Activated CD4-positive, alpha-beta T cell treated with anti-CD3 and anti-CD28 coated beads for 36 hours (primary cell): ENCODE measurements around the gene MRPL24. TPM values are rescaled to one million over a fixed set of nuclear protein-coding genes. Genes with fewer than 3 reads are reported as not detected.

Experiments
- ATAC-seq: fragments of 200-7000 bp; cut with Tn5 transposase; one replicate; pipeline ENCODE4 v1.10.0; 2021; ENCODE audit warnings: mild to moderate bottlenecking, moderate library complexity
- CTCF ChIA-PET: fragments of 350-600 bp; sonication (Branson Sonifier 250); formaldehyde crosslinking; loops from one replicate; lab custom pipeline; 2021; ENCODE audit warnings: antibody characterized with exemption; lab: Charles Lee
- POLR2A ChIA-PET: fragments of 350-600 bp; sonication (Branson Sonifier 250); formaldehyde crosslinking; loops from one replicate; lab custom pipeline; 2021; ENCODE audit warnings: antibody characterized with exemption, inconsistent platforms; lab: Charles Lee
- DNase-seq: peaks from one replicate; pipeline ENCODE4 v3.0.0-alpha.2; 2020
- H3K27ac Mint-ChIP-seq: one replicate; pipeline ENCODE4 v1.8.0; 2021; ENCODE audit warnings: mixed read lengths
- H3K27me3 Mint-ChIP-seq: one replicate; pipeline ENCODE4 v1.8.0; 2021; ENCODE audit warnings: mixed read lengths
- H3K36me3 Mint-ChIP-seq: one replicate; pipeline ENCODE4 v1.8.0; 2021; ENCODE audit warnings: low read depth, mixed read lengths
- H3K4me1 Mint-ChIP-seq: one replicate; pipeline ENCODE4 v1.8.0; 2021; ENCODE audit warnings: mixed read lengths
- H3K4me3 Mint-ChIP-seq: one replicate; pipeline ENCODE4 v1.8.0; 2021; ENCODE audit warnings: mild to moderate bottlenecking, moderate library complexity, mixed read lengths
- H3K9me3 Mint-ChIP-seq: one replicate; pipeline ENCODE4 v1.8.0; 2021; ENCODE audit warnings: low read depth, mixed read lengths
- intact Hi-C, 2 experiments: fragments of 100-400 bp; cut with DNase I in 1 of 2; cut with micrococcal nuclease in 1 of 2; formaldehyde crosslinking; loops; one replicate each; pipeline versions ENCODE4 v1.14.2 to v1.15.1; 2022 to 2024; cut with DNase I, micrococcal nuclease
- total RNA-seq, 2 experiments: library from RNA; stranded (reverse); gene quantifications; one replicate each; pipeline ENCODE4 v1.2.3, GENCODE V29; 2021

MRPL24 gene
- 10 to 100 TPM; 81.9 to 89.7 TPM for total RNA-seq

DNA sequence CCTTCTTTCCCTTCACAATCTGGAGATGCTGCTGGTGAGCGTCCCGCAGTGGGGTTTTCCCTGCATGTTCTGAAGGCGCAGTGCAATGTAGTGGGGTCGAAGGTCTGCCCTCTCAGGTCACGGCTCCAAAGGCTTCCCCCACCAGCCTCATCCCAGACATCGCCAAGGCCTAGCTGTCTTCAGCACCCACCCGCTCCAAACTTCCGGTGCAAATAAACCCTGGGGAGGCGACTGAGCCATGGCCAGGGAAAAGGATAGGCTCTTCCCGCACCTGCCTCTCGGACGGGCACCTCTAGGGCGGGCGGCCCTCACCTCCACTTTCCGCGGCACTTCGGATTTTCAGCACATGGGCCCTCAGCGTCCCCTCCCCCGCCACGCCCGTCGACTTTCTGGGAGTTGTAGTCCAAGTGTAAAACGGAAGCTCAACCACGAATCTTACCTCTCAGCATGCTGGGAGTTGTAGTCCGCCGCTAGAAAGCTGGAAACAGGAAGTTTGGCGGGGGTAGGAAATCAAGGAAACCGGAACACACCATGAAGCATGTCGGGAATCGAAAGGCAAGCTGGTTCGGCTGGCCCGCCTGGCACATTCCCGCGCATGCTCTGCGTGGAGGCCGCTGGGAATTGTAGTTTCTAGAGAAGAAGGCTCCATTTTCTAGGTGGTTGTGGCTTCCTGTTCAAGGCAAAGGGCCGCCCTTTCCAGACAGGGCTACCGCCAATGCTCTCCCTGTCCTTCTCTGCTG is at the start of gene MRPL24:
Gene MRPL24 (minus strand): TSS at position 348 of the 740 bp plus-strand sequence. CDS start 2,384 bp downstream, outside the sequence.
- Mint-ChIP-seq H3K36me3 (peaks cover 71% of the 10 kb centered on the region), H3K9me3 (no peaks in the 10 kb centered on the region), H3K4me3 (peak within 1 kb of the TSS; percentile 98), H3K27ac (peak within 1 kb of the TSS; percentile 94), H3K4me1 (peaks cover 48% of the 10 kb centered on the region), H3K27me3 (no peaks in the 10 kb centered on the region)
- ChIA-PET POLR2A (interaction anchor here (0.8 to 2.5 kb wide), 8 partner anchors 10 to 147 kb away, joined by 3 to 55 read pairs (median 10); partner anchors contain the start of genes HDGF, ISG20L2, METTL25B and PRCC), CTCF (interaction anchor here (0.7 to 4.7 kb wide), 10 partner anchors 11 to 150 kb away, joined by 3 to 73 read pairs (median 5); partner anchors contain the start of genes HDGF, ISG20L2, METTL25B and PRCC)
- ATAC-seq = peak; percentile 86
- DNase-seq = peak; percentile 98
- intact Hi-C loops = loop anchor here (1.0 to 10.0 kb wide), 9 partner anchors 10 to 886 kb away; partner anchors contain the start of genes HDGF (in 2 of the 2), ISG20L2 (in 2 of the 2), METTL25B (in 2 of the 2) and PRCC (in 2 of the 2)

GRCh38 chr1:156789621-156790318 is 48.9 kb upstream of the MRPL24 start:
- no peaks in the 10 kb centered on the region for H3K27me3 Mint-ChIP-seq
- H3K4me1 Mint-ChIP-seq = peaks cover 5% of the 10 kb centered on the region
- intact Hi-C loops = no loop called here
- ATAC-seq (no peak), DNase-seq (no peak)
- no peak overlapping the region for H3K4me3 Mint-ChIP-seq
- ChIA-PET POLR2A (no interaction called here), CTCF (interaction anchor here (0.9 to 2.0 kb wide), 5 partner anchors 9 to 133 kb away, joined by 3 to 8 read pairs (median 3); no protein-coding TSS in a partner anchor)
- H3K9me3 Mint-ChIP-seq = no peaks in the 10 kb centered on the region
- peak overlapping the region; percentile 11 for H3K27ac Mint-ChIP-seq
- peaks cover 52% of the 10 kb centered on the region for H3K36me3 Mint-ChIP-seq

GRCh38 chr1:156788136-156788535 is 47.2 kb upstream of the MRPL24 start:
- DNase-seq (no peak), ATAC-seq (no peak)
- Mint-ChIP-seq H3K27me3 (no peaks in the 10 kb centered on the region), H3K4me3 (no peak overlapping the region), H3K36me3 (peaks cover 43% of the 10 kb centered on the region), H3K9me3 (no peaks in the 10 kb centered on the region), H3K4me1 (peaks cover 5% of the 10 kb centered on the region), H3K27ac (no peak overlapping the region)
- ChIA-PET POLR2A (interaction anchor here (0.6 kb wide), 2 partner anchors 57 to 126 kb away, joined by 3 to 6 read pairs; no protein-coding TSS in a partner anchor), CTCF (interaction anchor here (1.9 to 2.0 kb wide), 2 partner anchors 11 to 71 kb away, joined by 4 to 8 read pairs; no protein-coding TSS in a partner anchor)
- intact Hi-C loops = no loop called here

DNA sequence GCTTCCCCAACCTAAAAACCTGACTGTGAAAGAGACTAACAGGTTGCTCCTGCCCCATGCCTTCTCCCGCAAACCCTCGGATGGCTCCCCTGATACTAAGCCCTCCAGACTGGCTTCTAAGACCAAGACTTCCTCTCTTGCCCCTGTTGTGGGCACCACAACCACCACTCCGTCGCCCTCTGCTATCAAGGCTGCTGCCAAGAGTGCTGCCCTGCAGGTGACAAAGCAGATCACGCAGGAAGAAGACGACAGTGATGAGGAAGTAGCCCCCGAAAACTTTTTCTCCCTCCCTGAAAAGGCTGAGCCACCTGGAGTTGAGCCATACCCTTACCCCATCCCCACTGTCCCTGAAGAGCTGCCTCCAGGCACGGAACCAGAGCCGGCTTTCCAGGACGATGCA is 45.8 kb upstream of the MRPL24 start:
- ATAC-seq (no peak), DNase-seq (no peak)
- ChIA-PET CTCF (interaction anchor here (1.0 to 1.1 kb wide), 2 partner anchors 9 to 105 kb away, joined by 3 to 5 read pairs; no protein-coding TSS in a partner anchor), POLR2A (no interaction called here)
- Mint-ChIP-seq H3K36me3 (peaks cover 46% of the 10 kb centered on the region), H3K9me3 (no peaks in the 10 kb centered on the region), H3K27me3 (no peaks in the 10 kb centered on the region), H3K27ac (no peak overlapping the region), H3K4me3 (no peak overlapping the region), H3K4me1 (peaks cover 7% of the 10 kb centered on the region)
- intact Hi-C loops = no loop called here

GRCh38 chr1:156785458-156785857 is 44.6 kb upstream of the MRPL24 start:
- DNase-seq (no peak), ATAC-seq (no peak)
- no peak overlapping the region for H3K4me3 Mint-ChIP-seq
- no peak overlapping the region for H3K27ac Mint-ChIP-seq
- no peaks in the 10 kb centered on the region for H3K27me3 Mint-ChIP-seq
- no peaks in the 10 kb centered on the region for H3K9me3 Mint-ChIP-seq
- intact Hi-C loops = no loop called here
- peaks cover 43% of the 10 kb centered on the region for H3K36me3 Mint-ChIP-seq
- ChIA-PET POLR2A (no interaction called here), CTCF (interaction anchor here (0.7 to 1.3 kb wide), 5 partner anchors 13 to 96 kb away, joined by 3 to 5 read pairs (median 3); partner anchors contain the start of gene NTRK1)
- peaks cover 15% of the 10 kb centered on the region for H3K4me1 Mint-ChIP-seq

DNA sequence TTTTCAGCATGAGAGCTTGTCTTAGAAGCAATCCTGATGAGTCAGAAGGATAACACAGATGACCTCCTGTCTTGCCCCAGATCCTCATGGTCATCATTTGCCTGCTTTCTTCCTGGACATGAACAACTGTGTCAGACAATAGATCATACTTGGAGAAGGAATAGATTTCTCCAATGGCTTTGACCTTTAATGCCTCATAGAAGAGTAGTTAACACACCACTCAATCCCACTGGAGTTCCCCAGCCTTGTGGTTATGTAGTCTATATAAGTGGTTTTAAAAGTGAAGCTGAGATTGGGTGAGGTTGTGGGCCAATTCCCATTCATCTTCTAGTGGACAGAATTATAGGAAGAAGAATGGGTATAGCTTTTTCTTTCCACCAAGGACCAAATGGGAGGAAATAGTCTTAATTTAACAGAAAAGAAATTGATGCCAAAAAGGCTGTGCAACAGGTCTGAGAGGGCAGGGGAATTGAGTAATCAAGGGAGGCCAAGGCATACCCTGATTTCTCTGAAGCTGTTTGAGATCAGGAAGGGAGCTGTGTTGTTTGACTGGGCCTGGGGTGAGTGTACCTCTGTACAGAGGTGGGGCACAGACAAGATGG is 40.8 kb upstream of the MRPL24 start:
- Mint-ChIP-seq H3K27ac (no peak overlapping the region), H3K4me3 (no peak overlapping the region), H3K36me3 (peaks cover 26% of the 10 kb centered on the region), H3K27me3 (no peaks in the 10 kb centered on the region), H3K9me3 (no peaks in the 10 kb centered on the region), H3K4me1 (peaks cover 27% of the 10 kb centered on the region)
- ATAC-seq (peak; percentile 61), DNase-seq (no peak)
- ChIA-PET CTCF (interaction anchor here (0.8 to 3.5 kb wide), 8 partner anchors 10 to 91 kb away, joined by 3 to 19 read pairs (median 4); partner anchors contain the start of genes INSRR and PRCC), POLR2A (no interaction called here)
- intact Hi-C loops = no loop called here

DNA sequence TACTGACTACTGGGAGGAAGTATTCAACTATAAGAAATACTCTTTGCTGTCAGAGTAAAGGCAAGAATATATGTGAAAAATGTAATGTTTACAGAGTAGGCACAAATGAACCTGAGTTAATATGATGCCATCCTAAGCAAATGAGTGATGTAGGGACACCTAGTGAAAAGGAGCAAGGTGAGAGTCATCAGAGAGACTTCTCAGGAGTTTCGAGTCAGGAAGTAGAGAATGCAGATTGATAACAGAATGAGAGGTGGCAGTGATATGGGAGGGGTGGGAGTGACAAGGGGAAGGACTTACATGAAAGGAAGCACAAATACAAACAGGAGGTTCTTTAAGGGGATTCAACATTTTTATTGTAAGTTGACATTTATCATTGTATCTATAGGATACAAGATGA is 36.7 kb upstream of the MRPL24 start:
- intact Hi-C loops = no loop called here
- peaks cover 27% of the 10 kb centered on the region for H3K36me3 Mint-ChIP-seq
- peak; percentile 34 for ATAC-seq
- no peak overlapping the region for H3K4me3 Mint-ChIP-seq
- H3K4me1 Mint-ChIP-seq = peaks cover 51% of the 10 kb centered on the region
- DNase-seq = no peak
- ChIA-PET CTCF (no interaction called here), POLR2A (no interaction called here)
- H3K27me3 Mint-ChIP-seq = no peaks in the 10 kb centered on the region
- no peaks in the 10 kb centered on the region for H3K9me3 Mint-ChIP-seq
- H3K27ac Mint-ChIP-seq = peak overlapping the region; percentile 1

GRCh38 chr1:156776942-156777341 is 36.1 kb upstream of the MRPL24 start:
- ChIA-PET CTCF (interaction anchor here (0.6 to 2.6 kb wide), 4 partner anchors 51 to 391 kb away, joined by 3 to 7 read pairs (median 4); no protein-coding TSS in a partner anchor), POLR2A (no interaction called here)
- Mint-ChIP-seq H3K4me1 (peaks cover 58% of the 10 kb centered on the region), H3K36me3 (peaks cover 24% of the 10 kb centered on the region), H3K27me3 (no peaks in the 10 kb centered on the region), H3K27ac (peak overlapping the region; percentile 14), H3K4me3 (no peak overlapping the region), H3K9me3 (no peaks in the 10 kb centered on the region)
- ATAC-seq (no peak), DNase-seq (no peak)
- intact Hi-C loops = no loop called here

- Mint-ChIP-seq H3K9me3 (no peaks in the 10 kb centered on the region), H3K27me3 (no peaks in the 10 kb centered on the region), H3K27ac (peak overlapping the region; percentile 15), H3K4me1 (peaks cover 55% of the 10 kb centered on the region), H3K4me3 (no peak overlapping the region), H3K36me3 (peaks cover 25% of the 10 kb centered on the region)
- DNase-seq = peak; percentile 26
- CTCF ChIA-PET = interaction anchor here (1.4 to 2.6 kb wide), 2 partner anchors 21 to 50 kb away, joined by 3 to 7 read pairs; no protein-coding TSS in a partner anchor
- peak; percentile 63 for ATAC-seq
- POLR2A ChIA-PET = no interaction called here
- intact Hi-C loops = no loop called here
Observed at GRCh38 chr1:156775799-156776198, 34.9 kb upstream of the MRPL24 start.

DNA sequence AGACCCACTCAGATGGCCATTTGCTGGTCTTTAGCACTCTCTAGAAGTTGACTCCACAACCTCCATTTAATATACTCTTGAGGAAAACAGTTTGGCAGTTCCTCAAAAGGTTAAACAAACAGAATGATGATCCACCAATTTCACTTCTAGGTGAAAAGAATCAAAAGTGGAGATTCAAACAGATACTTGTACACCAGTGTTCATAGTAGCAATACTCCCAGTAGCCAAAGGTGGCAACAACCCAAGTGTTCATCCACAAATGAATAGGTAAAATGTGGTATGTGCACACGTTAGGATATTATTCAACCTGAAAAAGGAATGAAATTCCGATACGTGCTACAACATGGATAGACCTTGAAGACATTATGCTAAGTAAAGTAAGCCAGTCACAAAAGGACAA is 32.7 kb upstream of the MRPL24 start:
- intact Hi-C loops = no loop called here
- DNase-seq = no peak
- CTCF ChIA-PET = interaction anchor here (0.7 to 2.1 kb wide), 3 partner anchors 23 to 91 kb away, joined by 4 to 7 read pairs (median 5); no protein-coding TSS in a partner anchor
- Mint-ChIP-seq H3K36me3 (peaks cover 42% of the 10 kb centered on the region), H3K4me1 (peaks cover 73% of the 10 kb centered on the region), H3K9me3 (no peaks in the 10 kb centered on the region), H3K27ac (peak overlapping the region; percentile 52), H3K4me3 (no peak overlapping the region), H3K27me3 (no peaks in the 10 kb centered on the region)
- peak; percentile 67 for ATAC-seq
- POLR2A ChIA-PET = interaction anchor here (1.1 kb wide), 1 partner anchor 34 kb away, joined by 4 read pairs; no protein-coding TSS in a partner anchor
